DND-41 (cell line): ENCODE measurements around the gene GLS.
"Not testable (repeated sequence)": the region's sequence is repeated elsewhere in the genome, so short reads cannot be mapped to it uniquely, and the experiment has no call there.

Experiments used
- ATAC-seq: fragments of 200-7000 bp; cut with Tn5 transposase; 3 replicates; pipeline ENCODE4 v1.9.1; 2021; ENCODE audit warnings: low read depth; ENCODE audit not compliant: insufficient read depth
- DNase-seq: peaks from one replicate; pipeline ENCODE4 v3.0.0-alpha.2; 2020
- H2AFZ ChIP-seq: 2 replicates; pipeline ENCODE4 v1.6.0; 2012; ENCODE audit warnings: low read depth, low read length
- H3K27ac ChIP-seq: 2 replicates; pipeline ENCODE4 v1.5.1; 2012; ENCODE audit warnings: low read length, inconsistent platforms
- H3K27me3 ChIP-seq: fragments of 200-600 bp; sonication (generic); 2 replicates; pipeline ENCODE4 v1.6.0; 2012; ENCODE audit warnings: low read length, mild to moderate bottlenecking, inconsistent platforms; ENCODE audit not compliant: insufficient read depth, poor library complexity
- H3K36me3 ChIP-seq: 2 replicates; pipeline ENCODE4 v1.5.1; 2012; ENCODE audit warnings: low read length, inconsistent platforms; ENCODE audit not compliant: insufficient read depth
- H3K4me1 ChIP-seq: 2 replicates; pipeline ENCODE4 v1.5.1; 2012; ENCODE audit warnings: mild to moderate bottlenecking, low read length; ENCODE audit not compliant: insufficient read depth
- H3K4me2 ChIP-seq: 2 replicates; pipeline ENCODE4 v1.6.0; 2012; ENCODE audit warnings: mild to moderate bottlenecking, moderate library complexity, low read length, inconsistent platforms; ENCODE audit not compliant: insufficient read depth
- H3K4me3 ChIP-seq, 2 experiments: fragments of 200-600 bp in 1 of 2; shearing (Covaris generic) in 1 of 2; 2 replicates each; pipeline ENCODE4 v1.5.1; 2012 to 2016; ENCODE audit warnings: inconsistent platforms in 2 of 2, low read length in 2 of 2, mild to moderate bottlenecking in 2 of 2, low read depth in 1 of 2, moderate library complexity in 1 of 2
- H3K79me2 ChIP-seq: 2 replicates; pipeline ENCODE4 v1.6.0; 2012; ENCODE audit warnings: low read length, inconsistent platforms; ENCODE audit not compliant: insufficient read depth
- H3K9ac ChIP-seq: 2 replicates; pipeline ENCODE4 v1.6.0; 2012; ENCODE audit warnings: low read depth, mild to moderate bottlenecking, inconsistent platforms, low read length, moderate library complexity
- H3K9me3 ChIP-seq: 2 replicates; pipeline ENCODE4 v1.5.1; 2012; ENCODE audit warnings: low read length, moderate library complexity, mild to moderate bottlenecking, inconsistent platforms; ENCODE audit not compliant: insufficient read depth, severe bottlenecking
- H4K20me1 ChIP-seq: 2 replicates; pipeline ENCODE4 v1.6.0; 2012; ENCODE audit warnings: low read length; ENCODE audit not compliant: insufficient read depth
- EZH2 ChIP-seq: IDR thresholded peaks from 3 replicates; pipeline ENCODE4 v1.6.1; 2012; ENCODE audit warnings: borderline replicate concordance, low read depth, mild to moderate bottlenecking, moderate library complexity, low read length, inconsistent platforms; ENCODE audit not compliant: severe bottlenecking
- TF ChIP-seq, protein P1 (sequence below): IDR thresholded peaks from 2 replicates; pipeline ENCODE4 v1.5.1; 2012; ENCODE audit warnings: borderline replicate concordance, low read length, moderate library complexity, mild to moderate bottlenecking; ENCODE audit not compliant: poor library complexity, severe bottlenecking; ENCODE audit errors: extremely low read depth

The GLS gene

DNA sequence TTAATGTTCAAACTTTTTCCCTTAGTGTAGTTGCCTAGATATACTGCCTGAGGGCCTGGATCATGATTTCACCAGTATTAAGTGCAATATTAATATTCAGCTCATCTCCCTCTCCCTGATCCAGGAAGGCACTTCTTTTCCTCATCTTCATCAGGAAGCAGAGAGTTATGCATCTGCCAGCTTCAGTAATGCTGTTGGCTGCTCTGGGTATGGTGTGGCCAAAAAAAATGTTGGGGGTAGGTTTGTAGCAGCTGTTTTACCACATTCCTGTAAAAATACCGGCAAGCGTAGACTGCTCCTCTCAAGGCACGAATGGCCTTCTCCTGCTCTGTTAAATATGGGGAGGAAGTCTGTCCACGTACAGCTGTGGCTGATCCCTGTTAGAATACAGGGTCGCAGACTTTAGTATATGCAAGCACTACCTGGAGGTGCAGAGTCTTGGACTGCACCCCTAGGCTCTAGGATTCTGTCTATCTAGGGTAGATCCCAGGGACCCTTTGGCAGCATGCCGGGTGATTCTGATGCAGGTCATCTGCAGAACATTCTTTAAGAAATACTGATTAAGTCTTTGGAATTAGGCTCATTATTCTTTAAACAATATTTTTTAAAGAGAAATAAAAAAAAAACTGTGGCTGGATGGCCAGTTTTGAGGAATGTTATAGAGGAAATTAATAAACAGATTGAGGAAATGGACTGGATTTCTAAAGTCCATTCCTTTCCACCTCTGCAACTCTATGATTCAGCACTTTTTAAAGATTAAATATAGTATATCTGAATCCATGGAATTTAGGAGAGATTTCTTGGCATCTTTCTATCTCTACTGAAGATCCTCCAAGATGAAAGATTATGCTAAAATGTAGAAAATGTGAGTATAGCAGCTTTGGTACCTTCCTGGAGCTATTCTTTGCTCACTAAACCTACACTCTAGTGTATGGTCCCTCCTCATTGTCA lies 21.0 kb upstream of the GLS start:
- Histone ChIP-seq H3K79me2 (no peaks in the 10 kb centered on the region), H3K4me2 (no peak overlapping the region), H3K36me3 (no peaks in the 10 kb centered on the region), H3K27ac (no peak overlapping the region), H3K9ac (no peak overlapping the region), H3K9me3 (no peaks in the 10 kb centered on the region), H3K4me3 (no peak overlapping the region), H2AFZ (no peak overlapping the region), H3K4me1 (peaks cover 7% of the 10 kb centered on the region; the same call in 1 of the 2 replicates), H3K27me3 (no peaks in the 10 kb centered on the region), H4K20me1 (no peaks in the 10 kb centered on the region)
- TF ChIP-seq, protein P1, sequence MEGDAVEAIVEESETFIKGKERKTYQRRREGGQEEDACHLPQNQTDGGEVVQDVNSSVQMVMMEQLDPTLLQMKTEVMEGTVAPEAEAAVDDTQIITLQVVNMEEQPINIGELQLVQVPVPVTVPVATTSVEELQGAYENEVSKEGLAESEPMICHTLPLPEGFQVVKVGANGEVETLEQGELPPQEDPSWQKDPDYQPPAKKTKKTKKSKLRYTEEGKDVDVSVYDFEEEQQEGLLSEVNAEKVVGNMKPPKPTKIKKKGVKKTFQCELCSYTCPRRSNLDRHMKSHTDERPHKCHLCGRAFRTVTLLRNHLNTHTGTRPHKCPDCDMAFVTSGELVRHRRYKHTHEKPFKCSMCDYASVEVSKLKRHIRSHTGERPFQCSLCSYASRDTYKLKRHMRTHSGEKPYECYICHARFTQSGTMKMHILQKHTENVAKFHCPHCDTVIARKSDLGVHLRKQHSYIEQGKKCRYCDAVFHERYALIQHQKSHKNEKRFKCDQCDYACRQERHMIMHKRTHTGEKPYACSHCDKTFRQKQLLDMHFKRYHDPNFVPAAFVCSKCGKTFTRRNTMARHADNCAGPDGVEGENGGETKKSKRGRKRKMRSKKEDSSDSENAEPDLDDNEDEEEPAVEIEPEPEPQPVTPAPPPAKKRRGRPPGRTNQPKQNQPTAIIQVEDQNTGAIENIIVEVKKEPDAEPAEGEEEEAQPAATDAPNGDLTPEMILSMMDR = no peak
- no peak for TF ChIP-seq EZH2
- DNase-seq = no peak
- ATAC-seq = no peak

DNA sequence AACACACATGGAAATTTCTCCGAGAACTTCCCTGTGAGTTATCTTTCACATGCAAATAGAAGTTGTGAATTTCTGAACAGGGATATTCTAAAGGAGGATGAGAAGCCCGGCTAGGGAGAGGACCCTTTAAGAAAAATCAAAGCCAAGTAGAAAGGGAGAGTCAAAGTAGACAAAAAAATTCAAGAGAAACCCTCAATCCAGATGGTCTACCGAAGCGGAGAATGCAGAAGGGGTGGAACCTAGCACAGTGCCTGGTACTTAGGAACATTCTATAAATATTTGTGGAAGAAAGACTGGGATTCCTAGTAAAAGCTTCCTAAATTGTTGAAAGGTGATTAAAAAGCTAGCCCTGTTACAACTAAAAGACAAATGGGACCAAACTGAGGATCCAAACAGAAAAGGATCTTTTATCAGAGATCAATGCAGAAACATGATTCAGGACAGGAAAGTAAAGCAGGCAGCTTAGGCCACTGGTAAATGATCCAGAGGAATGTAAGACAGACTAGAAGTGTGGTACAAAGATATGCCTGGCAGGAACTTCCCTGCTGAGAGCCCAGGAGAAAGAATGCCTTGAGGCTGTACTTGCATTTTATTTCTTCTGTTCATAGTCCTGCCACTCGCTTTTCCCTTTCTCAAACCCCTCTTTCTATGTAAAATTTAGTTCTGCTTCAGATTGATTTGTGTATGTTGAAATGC lies 19.5 kb upstream of the GLS start:
- Histone ChIP-seq H3K4me3 (no peak overlapping the region), H3K79me2 (no peaks in the 10 kb centered on the region), H3K4me1 (peaks cover 7% of the 10 kb centered on the region; the same call in 1 of the 2 replicates), H3K27me3 (no peaks in the 10 kb centered on the region), H2AFZ (no peak overlapping the region), H3K27ac (no peak overlapping the region), H3K9me3 (no peaks in the 10 kb centered on the region), H3K36me3 (no peaks in the 10 kb centered on the region), H3K4me2 (no peak overlapping the region), H3K9ac (no peak overlapping the region), H4K20me1 (no peaks in the 10 kb centered on the region)
- ATAC-seq (no peak), DNase-seq (no peak)
- no peak for TF ChIP-seq EZH2
- TF ChIP-seq, protein P1 = no peak

DNA sequence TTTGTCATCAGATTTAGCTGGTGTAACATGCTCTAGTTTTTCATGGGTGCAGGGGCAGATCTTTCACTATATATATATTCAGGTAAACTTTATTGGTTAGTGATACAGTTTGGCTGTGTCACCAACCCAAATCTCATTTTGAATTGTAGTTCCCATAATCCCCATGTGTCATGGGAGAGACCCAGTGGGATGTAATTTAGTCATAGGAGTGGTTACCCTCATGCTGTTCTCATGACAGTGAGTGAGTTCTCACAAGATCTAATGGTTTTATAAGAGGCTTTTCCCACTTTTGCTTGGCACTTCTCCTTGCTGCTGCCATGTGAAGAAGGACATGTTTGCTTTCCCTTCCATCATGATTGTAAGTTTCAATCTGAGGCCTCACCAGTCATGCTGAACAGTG lies 18.5 kb upstream of the GLS start:
- H3K36me3 ChIP-seq, H3K27ac ChIP-seq, H4K20me1 ChIP-seq, H3K27me3 ChIP-seq, DNase-seq, H2AFZ ChIP-seq, H3K79me2 ChIP-seq, ATAC-seq, H3K4me2 ChIP-seq, H3K9me3 ChIP-seq, H3K4me3 ChIP-seq, H3K4me1 ChIP-seq, H3K9ac ChIP-seq: not testable (repeated sequence)

GRCh38 chr2:190862571-190862991 lies 18.0 kb upstream of the GLS start:
- peak; percentile 73 for ATAC-seq
- no peak for TF ChIP-seq EZH2
- TF ChIP-seq, protein P1 = no peak
- no peaks in the 10 kb centered on the region for H3K9me3 ChIP-seq
- no peaks in the 10 kb centered on the region for H4K20me1 ChIP-seq
- no peak overlapping the region for H3K4me2 ChIP-seq
- H2AFZ ChIP-seq = no peak overlapping the region
- no peak for DNase-seq
- H3K9ac ChIP-seq = no peak overlapping the region
- H3K27ac ChIP-seq = no peak overlapping the region
- H3K4me3 ChIP-seq = no peak overlapping the region
- no peaks in the 10 kb centered on the region for H3K27me3 ChIP-seq
- peaks cover 7% of the 10 kb centered on the region; the same call in 1 of the 2 replicates for H3K4me1 ChIP-seq
- H3K79me2 ChIP-seq = no peaks in the 10 kb centered on the region
- no peaks in the 10 kb centered on the region for H3K36me3 ChIP-seq
